HUDEP-2 (cell line): ENCODE data around the gene OTUD1.

ENCODE experiments used
- DNase-seq, 76 experiments: peaks; one replicate each; lab custom pipeline; 2025; ENCODE audit not compliant: unreplicated experiment in 76 of 76; lab: John Stamatoyannopoulos, UW

OTUD1 gene

GRCh38 chr10:23419655-23420329, 19.1 kb upstream of the OTUD1 start:
- DNase-seq = no peak

- DNase-seq = no peak
Observed at GRCh38 chr10:23421397-23421796, 17.5 kb upstream of the OTUD1 start.

GRCh38 chr10:23422003-23422411, 16.9 kb upstream of the OTUD1 start:
- DNase-seq = no peak

- peak in 5 of 76 experiments; percentile 1 to 26 (median 5) for DNase-seq
Observed at GRCh38 chr10:23432166-23432565, 6.7 kb upstream of the OTUD1 start.

GRCh38 chr10:23432639-23433038, 6.2 kb upstream of the OTUD1 start:
- DNase-seq = no peak

GRCh38 chr10:23433701-23434100, 5.2 kb upstream of the OTUD1 start:
- DNase-seq = no peak

GRCh38 chr10:23435378-23435777, 3.5 kb upstream of the OTUD1 start:
- DNase-seq = no peak

GRCh38 chr10:23436983-23437382, 1.9 kb upstream of the OTUD1 start:
- DNase-seq = no peak

- no peak for DNase-seq
Observed at GRCh38 chr10:23437963-23438546, 820 bp upstream of the OTUD1 start.

GRCh38 chr10:23439452-23439960, 631 bp downstream of the OTUD1 start:
- peak in 8 of 76 experiments; percentile 2 to 50 (median 22) for DNase-seq

- peak in 6 of 76 experiments; percentile 1 to 21 (median 6) for DNase-seq
Observed at GRCh38 chr10:23439961-23440889, 1.4 kb downstream of the OTUD1 start.

GRCh38 chr10:23441251-23441650, 2.4 kb downstream of the OTUD1 start:
- no peak for DNase-seq

- no peak for DNase-seq
Observed at GRCh38 chr10:23442936-23443335, 4.1 kb downstream of the OTUD1 start.

GRCh38 chr10:23445591-23445990, 6.7 kb downstream of the OTUD1 start:
- DNase-seq = no peak

- DNase-seq = no peak
Observed at GRCh38 chr10:23448323-23448722, 9.4 kb downstream of the OTUD1 start.

GRCh38 chr10:23448802-23449570, 10.1 kb downstream of the OTUD1 start:
- DNase-seq = no peak

- no peak for DNase-seq
Observed at GRCh38 chr10:23452033-23452655, 13.3 kb downstream of the OTUD1 start.

- no peak for DNase-seq
Observed at GRCh38 chr10:23453465-23453864, 14.6 kb downstream of the OTUD1 start.

- DNase-seq = no peak
Observed at GRCh38 chr10:23457632-23458417, 18.9 kb downstream of the OTUD1 start.
